Measurements from ENCODE around the gene HIVEP3.
A peak's percentile ranks its signal among the peaks of the same experiment; 100 is the strongest.

Gene HIVEP3

GRCh38 chr1:41627491-41628280, 291.0 kb downstream of the HIVEP3 start:
- DNase-seq (ENCODE audit: low spot score): no peak

- peak; percentile 36 for DNase-seq (ENCODE audit: low spot score)
Observed at GRCh38 chr1:41626616-41627375, 291.9 kb downstream of the HIVEP3 start.

- DNase-seq (ENCODE audit: low spot score): no peak
Observed at GRCh38 chr1:41626146-41626545, 292.6 kb downstream of the HIVEP3 start.

GRCh38 chr1:41623736-41624135, 295.0 kb downstream of the HIVEP3 start:
- no peak for DNase-seq (ENCODE audit: low spot score)

- no peak for DNase-seq (ENCODE audit: low spot score)
Observed at GRCh38 chr1:41622859-41623732, 295.6 kb downstream of the HIVEP3 start.

GRCh38 chr1:41622402-41622801, 296.3 kb downstream of the HIVEP3 start:
- DNase-seq (ENCODE audit: low spot score): no peak

GRCh38 chr1:41621791-41622190, 296.9 kb downstream of the HIVEP3 start:
- no peak for DNase-seq (ENCODE audit: low spot score)

GRCh38 chr1:41621256-41621655, 297.5 kb downstream of the HIVEP3 start:
- no peak for DNase-seq (ENCODE audit: low spot score)

GRCh38 chr1:41620365-41621169, 298.2 kb downstream of the HIVEP3 start:
- DNase-seq (ENCODE audit: low spot score): no peak

- DNase-seq (ENCODE audit: low spot score): no peak
Observed at GRCh38 chr1:41619511-41620364, 299.0 kb downstream of the HIVEP3 start.

- DNase-seq (ENCODE audit: low spot score): no peak
Observed at GRCh38 chr1:41618871-41619270, 299.9 kb downstream of the HIVEP3 start.

- DNase-seq (ENCODE audit: low spot score): no peak
Observed at GRCh38 chr1:41618066-41618825, 300.5 kb downstream of the HIVEP3 start.

- no peak for DNase-seq (ENCODE audit: low spot score)
Observed at GRCh38 chr1:41617336-41617735, 301.4 kb downstream of the HIVEP3 start.

GRCh38 chr1:41616563-41616962, 302.2 kb downstream of the HIVEP3 start:
- DNase-seq (ENCODE audit: low spot score): no peak

GRCh38 chr1:41615981-41616380, 302.7 kb downstream of the HIVEP3 start:
- no peak for DNase-seq (ENCODE audit: low spot score)

GRCh38 chr1:41615316-41615715, 303.4 kb downstream of the HIVEP3 start:
- no peak for DNase-seq (ENCODE audit: low spot score)

- no peak for DNase-seq (ENCODE audit: low spot score)
Observed at GRCh38 chr1:41614818-41615217, 303.9 kb downstream of the HIVEP3 start.

GRCh38 chr1:41613689-41614574, 304.8 kb downstream of the HIVEP3 start:
- no peak for DNase-seq (ENCODE audit: low spot score)

- no peak for DNase-seq (ENCODE audit: low spot score)
Observed at GRCh38 chr1:41612953-41613352, 305.8 kb downstream of the HIVEP3 start.

Data from activated CD4-positive, alpha-beta T cell treated with anti-CD3 and anti-CD28 coated beads, Interleukin-2, Interleukin-4, amounts not matched to agents 100 ng/mL and 50 ng/mL, durations not matched to agents 16 hours and 8 hours (primary cell).